ENCODE data around the gene VDR. TPM values are rescaled to one million over a fixed set of nuclear protein-coding genes. Genes with fewer than 3 reads are reported as not detected.

VDR gene
- total RNA-seq = 1 to 10 TPM in 1 of 4 donors, under 1 TPM in 3; 0.26 to 2.0 (median 0.49) TPM

DNA sequence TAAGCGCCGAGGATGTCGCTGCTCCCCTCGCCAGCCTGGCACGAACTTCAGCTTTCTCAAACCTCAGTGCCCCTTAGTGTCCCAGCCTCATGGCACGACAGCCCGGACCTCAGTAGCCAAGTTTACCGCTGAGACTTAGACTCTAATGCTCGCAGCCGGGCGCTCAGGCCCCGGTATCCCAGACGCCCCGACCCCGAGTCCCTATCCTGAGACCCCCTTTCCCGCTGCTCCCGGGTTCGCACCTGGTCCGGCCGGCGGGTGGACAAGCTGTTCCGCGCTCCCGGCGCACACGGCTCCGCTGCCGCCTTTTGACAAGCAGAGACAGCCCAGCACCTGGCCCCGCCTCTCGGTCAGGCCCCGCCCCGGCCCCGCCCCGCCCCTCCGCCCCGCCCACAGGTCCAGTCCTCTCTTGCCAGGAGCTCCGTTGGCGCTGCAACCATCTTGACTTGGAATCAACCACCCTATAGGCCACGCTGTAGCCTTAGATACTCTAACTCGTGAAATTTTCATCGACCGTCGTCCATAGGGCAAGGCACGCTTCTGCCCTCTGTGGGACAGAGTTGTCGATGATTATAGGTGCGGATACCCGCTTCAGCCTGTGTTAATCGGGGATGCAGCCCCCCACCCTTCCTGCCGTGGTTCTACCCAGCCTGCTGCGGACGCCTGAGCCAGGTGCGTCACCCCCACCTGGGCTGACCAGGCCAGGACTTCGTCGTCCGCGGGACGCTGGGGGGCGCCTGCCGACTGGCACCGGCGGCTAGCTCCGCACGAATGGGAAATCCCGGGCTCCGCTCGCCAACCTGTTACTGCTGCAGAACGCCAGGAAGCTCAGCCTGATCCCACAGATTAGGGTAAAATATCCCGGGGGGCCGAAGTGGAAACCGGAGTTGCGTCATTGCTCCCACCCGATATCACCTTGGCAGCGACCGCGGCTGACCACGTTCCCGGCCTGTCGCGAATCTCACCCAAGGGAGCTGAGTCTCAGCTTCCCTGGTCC lies at the start of gene VDR:
Gene VDR (minus strand): TSS at position 282 of the 997 bp plus-strand sequence. CDS start 25,881 bp downstream, outside the sequence.
- no peaks in the 10 kb centered on the region for H3K27me3 ChIP-seq
- no peaks in the 10 kb centered on the region for H3K9me3 ChIP-seq
- TF ChIP-seq POLR2A (IDR thresholded peaks at IDR 0.05) = peak in 1 of 2 donors; percentile 27
- TF ChIP-seq, protein P1, sequence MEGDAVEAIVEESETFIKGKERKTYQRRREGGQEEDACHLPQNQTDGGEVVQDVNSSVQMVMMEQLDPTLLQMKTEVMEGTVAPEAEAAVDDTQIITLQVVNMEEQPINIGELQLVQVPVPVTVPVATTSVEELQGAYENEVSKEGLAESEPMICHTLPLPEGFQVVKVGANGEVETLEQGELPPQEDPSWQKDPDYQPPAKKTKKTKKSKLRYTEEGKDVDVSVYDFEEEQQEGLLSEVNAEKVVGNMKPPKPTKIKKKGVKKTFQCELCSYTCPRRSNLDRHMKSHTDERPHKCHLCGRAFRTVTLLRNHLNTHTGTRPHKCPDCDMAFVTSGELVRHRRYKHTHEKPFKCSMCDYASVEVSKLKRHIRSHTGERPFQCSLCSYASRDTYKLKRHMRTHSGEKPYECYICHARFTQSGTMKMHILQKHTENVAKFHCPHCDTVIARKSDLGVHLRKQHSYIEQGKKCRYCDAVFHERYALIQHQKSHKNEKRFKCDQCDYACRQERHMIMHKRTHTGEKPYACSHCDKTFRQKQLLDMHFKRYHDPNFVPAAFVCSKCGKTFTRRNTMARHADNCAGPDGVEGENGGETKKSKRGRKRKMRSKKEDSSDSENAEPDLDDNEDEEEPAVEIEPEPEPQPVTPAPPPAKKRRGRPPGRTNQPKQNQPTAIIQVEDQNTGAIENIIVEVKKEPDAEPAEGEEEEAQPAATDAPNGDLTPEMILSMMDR (IDR thresholded peaks at IDR 0.05) = peak; percentile 14 to 33 (median 30)
- H3K27ac ChIP-seq = peak within 1 kb of the TSS in 1 of 2 donors; percentile 61
- H3K4me1 ChIP-seq = no peaks in the 10 kb centered on the region
- H3K36me3 ChIP-seq = no peaks in the 10 kb centered on the region
- DNase-seq = peak; percentile 71 to 74
- peak within 1 kb of the TSS; percentile 41 to 46 for H3K4me3 ChIP-seq
- intact Hi-C loops (cut with DNase I; ENCODE audit: low total_unique reads) = no loop called here

DNA sequence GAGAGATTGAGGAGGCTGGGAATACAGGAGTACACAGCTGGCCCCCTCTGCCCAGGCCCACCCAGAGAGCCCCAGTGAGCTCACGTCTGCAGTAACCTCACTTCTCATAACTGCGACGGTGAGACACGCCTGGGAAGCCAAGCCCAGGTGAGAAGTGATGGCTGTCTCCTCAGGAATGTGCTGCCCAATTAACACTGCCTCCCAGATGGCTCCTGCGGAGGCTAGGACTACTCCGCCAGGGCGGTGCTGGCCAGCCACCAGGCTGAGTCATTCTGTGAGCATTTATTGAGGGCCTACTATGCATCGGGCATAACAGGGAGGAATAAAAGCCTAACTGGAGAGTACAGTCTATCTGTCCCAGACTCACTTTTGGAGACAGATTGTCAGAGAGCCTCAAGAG lies 49.3 kb upstream of the VDR start:
- no peak for DNase-seq
- Histone ChIP-seq H3K4me1 (no peaks in the 10 kb centered on the region), H3K27ac (no peak overlapping the region), H3K9me3 (no peaks in the 10 kb centered on the region), H3K27me3 (no peaks in the 10 kb centered on the region), H3K4me3 (no peak overlapping the region), H3K36me3 (no peaks in the 10 kb centered on the region)
- TF ChIP-seq POLR2A (IDR thresholded peaks at IDR 0.05) = no peak
- TF ChIP-seq, protein P1 (IDR thresholded peaks at IDR 0.05) = no peak
- intact Hi-C loops (cut with DNase I; ENCODE audit: low total_unique reads) = no loop called here

DNA sequence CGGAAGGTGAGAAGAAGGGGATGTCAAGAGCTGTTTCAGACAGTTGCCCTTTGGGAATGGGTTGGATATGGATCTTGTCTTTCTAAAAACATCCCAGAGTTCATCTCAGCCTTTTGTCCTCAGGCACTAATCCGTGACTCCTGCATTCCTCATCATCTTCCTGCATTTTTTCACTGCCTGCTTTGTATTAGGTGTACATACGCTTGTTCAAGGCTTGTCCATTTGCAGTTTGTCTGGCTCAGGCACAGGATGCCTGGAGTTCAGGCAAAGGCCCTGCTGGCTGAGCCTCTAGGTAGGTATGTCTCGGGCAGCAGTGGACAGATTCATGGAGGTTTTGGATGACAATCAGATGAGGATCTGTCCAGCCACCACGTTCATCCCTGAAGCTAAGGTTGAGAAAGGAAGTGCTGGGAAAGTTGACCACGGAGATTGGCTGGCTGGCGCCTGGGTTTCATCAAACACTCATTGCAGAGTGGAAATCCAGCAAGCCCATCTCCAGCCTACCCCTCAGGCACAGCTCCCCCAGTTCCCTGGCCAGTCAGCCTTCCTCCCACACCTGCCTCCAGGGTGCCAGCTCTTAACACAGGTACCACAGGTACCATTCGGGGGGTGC lies 46.2 kb upstream of the VDR start:
- no peak for TF ChIP-seq POLR2A (IDR thresholded peaks at IDR 0.05)
- TF ChIP-seq, protein P1 (IDR thresholded peaks at IDR 0.05) = no peak
- Histone ChIP-seq H3K27me3 (no peaks in the 10 kb centered on the region), H3K4me1 (no peaks in the 10 kb centered on the region), H3K9me3 (no peaks in the 10 kb centered on the region), H3K27ac (no peak overlapping the region), H3K36me3 (no peaks in the 10 kb centered on the region), H3K4me3 (no peak overlapping the region)
- no peak for DNase-seq
- intact Hi-C loops (cut with DNase I; ENCODE audit: low total_unique reads) = no loop called here

DNA sequence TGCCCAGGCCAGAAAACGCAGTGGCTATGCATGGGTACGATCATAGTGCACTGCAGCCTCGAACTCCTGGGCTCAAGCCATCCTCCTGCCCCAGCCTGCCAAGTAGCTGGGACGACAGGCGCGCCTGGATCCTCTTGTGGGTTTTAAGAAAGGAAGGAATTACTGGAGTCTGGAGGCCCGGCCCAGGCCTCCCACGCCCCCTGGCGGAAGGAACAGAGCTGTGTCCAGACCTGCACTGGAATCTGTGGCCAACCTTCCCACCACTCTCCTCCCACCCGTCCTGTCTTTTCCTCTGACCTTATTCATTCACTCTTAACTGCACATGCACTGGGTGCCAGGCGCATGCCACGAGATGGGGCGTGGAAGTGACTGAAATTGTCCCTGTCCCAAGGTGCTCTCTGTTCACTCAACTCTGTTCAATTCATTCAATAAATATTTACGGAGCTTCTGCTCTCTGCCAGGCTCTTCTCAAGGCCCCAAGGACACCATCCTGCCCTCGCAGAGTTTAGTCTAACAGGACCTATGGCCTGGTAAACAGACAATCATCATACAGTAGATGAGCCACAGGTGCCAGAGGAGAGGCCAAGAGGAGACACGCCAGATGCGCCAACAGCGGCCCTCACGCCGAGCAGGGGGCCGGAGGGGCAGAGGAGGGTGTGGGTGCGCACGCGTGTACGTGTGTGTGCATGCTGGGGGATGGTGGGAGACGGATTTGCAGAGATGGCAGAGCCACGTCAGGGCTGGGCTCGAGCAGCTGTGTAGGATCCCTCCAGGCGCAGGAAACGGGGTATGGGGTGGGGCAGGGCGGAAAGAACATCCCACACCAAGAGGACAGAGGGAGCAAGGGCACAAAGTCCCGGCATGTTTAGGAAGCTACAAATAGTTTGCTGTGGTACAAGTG lies 44.9 kb upstream of the VDR start:
- DNase-seq = peak; percentile 51 to 67
- H3K4me1 ChIP-seq = no peaks in the 10 kb centered on the region
- no peaks in the 10 kb centered on the region for H3K36me3 ChIP-seq
- intact Hi-C loops (cut with DNase I; ENCODE audit: low total_unique reads) = no loop called here
- no peaks in the 10 kb centered on the region for H3K27me3 ChIP-seq
- H3K4me3 ChIP-seq = no peak overlapping the region
- no peaks in the 10 kb centered on the region for H3K9me3 ChIP-seq
- TF ChIP-seq, protein P1 (IDR thresholded peaks at IDR 0.05) = peak; percentile 66 to 74 (median 68)
- no peak for TF ChIP-seq POLR2A (IDR thresholded peaks at IDR 0.05)
- H3K27ac ChIP-seq = no peak overlapping the region

Data from uterus (tissue), 4 donors.